ENCODE data around the gene ZC3H14.

GRCh38 chr14:88614218-88614907, 51.5 kb downstream of the ZC3H14 start:
- no peak for TF ChIP-seq ZBTB7A (tag by site-specific recombination; IDR thresholded peaks at IDR 0.05; ENCODE audit: low read depth)
- no peak for TF ChIP-seq CTCF (tag by site-specific recombination; IDR thresholded peaks at IDR 0.05)
- no peak for TF ChIP-seq ZNF274 (IDR thresholded peaks at IDR 0.05; ENCODE audit: low read length)
- no peak for TF ChIP-seq ZNF274 (tag by site-specific recombination; IDR thresholded peaks at IDR 0.05; ENCODE audit: borderline replicate concordance)
- no peak for TF ChIP-seq ZNF621 (tag by site-specific recombination; IDR thresholded peaks at IDR 0.05)
- TF ChIP-seq ZSCAN23 (tag by site-specific recombination; IDR thresholded peaks at IDR 0.05) = no peak
- TF ChIP-seq ZNF324 (tag by site-specific recombination; IDR thresholded peaks at IDR 0.05) = no peak
- TF ChIP-seq ZNF792 (tag by site-specific recombination; IDR thresholded peaks at IDR 0.05) = no peak
- no peak for TF ChIP-seq ZNF292 (tag by site-specific recombination; IDR thresholded peaks at IDR 0.05; ENCODE audit: borderline replicate concordance, low read depth)
- no peak for TF ChIP-seq ZNF548 (tag by site-specific recombination; IDR thresholded peaks at IDR 0.05)
- TF ChIP-seq EGR2 (tag by site-specific recombination; IDR thresholded peaks at IDR 0.05; ENCODE audit: low read depth) = no peak
- TF ChIP-seq ZNF571 (tag by site-specific recombination; IDR thresholded peaks at IDR 0.05) = no peak
- no peak for TF ChIP-seq ZNF747 (tag by site-specific recombination; IDR thresholded peaks at IDR 0.05)
- TF ChIP-seq GLI2 (tag by site-specific recombination; IDR thresholded peaks at IDR 0.05; ENCODE audit: borderline replicate concordance, low read depth) = no peak
- TF ChIP-seq ATF2 (tag by site-specific recombination; IDR thresholded peaks at IDR 0.05; ENCODE audit: low read depth) = no peak

Data from HEK293 (cell line).